HG03139 (cell line): ENCODE measurements around the gene SNRNP35.
"Not testable (repeated sequence)": the region's sequence is repeated elsewhere in the genome, so short reads cannot be mapped to it uniquely, and the experiment has no call there.

Source experiments
- ATAC-seq: cut with Tn5 transposase; IDR thresholded peaks from one replicate; pipeline ENCODE4 v1.9.1; 2021; ENCODE audit not compliant: unreplicated experiment

The SNRNP35 gene, protein sequence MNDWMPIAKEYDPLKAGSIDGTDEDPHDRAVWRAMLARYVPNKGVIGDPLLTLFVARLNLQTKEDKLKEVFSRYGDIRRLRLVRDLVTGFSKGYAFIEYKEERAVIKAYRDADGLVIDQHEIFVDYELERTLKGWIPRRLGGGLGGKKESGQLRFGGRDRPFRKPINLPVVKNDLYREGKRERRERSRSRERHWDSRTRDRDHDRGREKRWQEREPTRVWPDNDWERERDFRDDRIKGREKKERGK

DNA sequence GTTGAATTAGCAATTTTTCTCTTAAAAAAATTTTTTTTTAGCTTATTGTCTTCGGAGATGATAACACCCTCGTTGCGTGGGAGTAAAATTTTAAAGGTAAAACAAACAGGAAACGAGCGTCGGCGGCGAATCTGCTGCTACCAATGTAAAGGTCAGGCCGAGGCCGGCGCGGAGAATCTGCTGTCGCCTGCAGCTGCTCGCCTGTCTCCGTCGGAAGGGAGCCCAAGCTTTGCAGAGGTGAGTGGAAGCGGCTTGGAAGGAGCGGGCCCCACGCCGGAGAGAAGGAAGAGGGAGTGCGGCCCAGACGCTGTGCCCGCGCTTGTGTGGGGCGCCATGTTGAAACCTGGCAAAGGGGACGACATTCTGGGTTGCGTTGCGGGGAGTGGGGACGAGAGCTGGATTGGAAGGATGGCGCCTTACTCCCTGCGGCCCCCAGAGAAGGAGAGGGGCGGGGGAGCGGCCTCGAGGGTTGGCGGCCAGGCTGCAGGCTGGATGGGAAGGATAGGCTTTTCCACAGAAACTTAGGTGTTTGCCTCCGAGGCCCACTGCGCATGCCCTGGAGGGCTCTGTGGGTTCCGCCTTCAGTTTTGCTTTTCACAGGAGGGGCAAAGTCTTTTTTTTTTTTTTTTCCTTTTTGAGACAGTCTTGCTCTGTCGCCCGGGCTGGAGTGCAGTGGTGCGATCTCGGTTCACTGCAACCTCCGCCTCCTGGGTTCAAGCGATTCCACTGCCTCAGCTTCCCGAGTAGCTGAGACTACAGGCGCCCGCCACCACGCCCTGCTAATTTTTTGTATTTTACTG lies at the start of gene SNRNP35:
TSS of gene SNRNP35 (plus strand) at position 160 of the 800 bp plus-strand sequence. CDS start 7,402 bp downstream, outside the sequence.
- ATAC-seq, result no peak

DNA sequence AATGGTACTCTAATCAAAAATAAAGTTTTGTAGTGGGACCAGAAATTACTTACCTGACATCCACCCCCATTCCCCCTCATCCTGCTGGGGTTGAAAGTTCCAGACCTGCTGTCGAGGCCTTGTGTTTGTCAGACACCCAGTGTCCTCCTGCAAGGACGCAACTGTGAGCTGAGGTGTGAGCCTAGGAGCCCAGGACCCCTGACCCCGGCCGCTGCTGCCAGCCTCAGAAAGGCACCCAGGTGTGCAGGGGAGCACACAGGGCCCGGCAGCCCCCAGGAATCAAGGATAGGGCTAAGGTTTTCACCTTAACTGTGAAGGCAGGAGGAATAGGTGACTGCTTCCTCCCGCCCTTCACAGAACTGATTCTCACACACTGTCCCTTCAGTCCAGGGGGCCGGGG lies 49.3 kb upstream of the SNRNP35 start:
- ATAC-seq, result not testable (repeated sequence)

DNA sequence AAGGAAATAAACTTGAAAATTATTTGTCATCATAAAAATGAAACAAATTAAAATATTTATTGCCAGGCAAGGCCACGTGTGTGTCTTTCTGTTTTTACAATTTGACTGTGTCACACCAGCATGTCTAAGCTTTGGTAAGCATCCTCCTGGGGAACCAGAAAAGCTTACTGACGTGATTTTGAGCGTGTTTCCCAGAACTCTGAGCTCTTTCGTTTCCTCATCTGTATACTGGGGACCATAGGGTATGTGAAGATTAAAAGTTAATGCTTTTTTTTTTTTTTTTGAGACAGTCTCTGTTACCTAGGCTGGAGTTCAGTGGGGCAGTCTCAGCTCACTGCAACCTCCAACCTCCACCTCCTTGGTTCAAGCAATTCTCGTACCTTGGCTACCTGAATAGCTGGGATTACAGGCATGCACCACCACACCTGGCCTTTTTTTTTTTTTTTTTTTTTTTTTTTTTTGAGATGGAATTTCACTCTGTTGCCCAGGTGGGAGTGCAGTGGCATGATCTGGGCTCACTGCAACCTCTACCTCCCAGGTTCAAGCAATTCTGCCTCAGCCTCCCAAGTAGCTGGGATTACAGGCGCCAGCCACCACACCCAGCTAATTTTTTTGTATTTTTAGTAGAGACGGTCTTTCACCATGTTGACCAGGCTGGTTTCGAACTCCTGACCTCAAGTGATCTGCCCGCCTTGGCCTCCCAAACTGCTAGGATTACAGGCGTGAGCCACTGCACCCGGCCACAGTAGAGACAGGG lies 48.5 kb upstream of the SNRNP35 start:
- not testable (repeated sequence) for ATAC-seq

DNA sequence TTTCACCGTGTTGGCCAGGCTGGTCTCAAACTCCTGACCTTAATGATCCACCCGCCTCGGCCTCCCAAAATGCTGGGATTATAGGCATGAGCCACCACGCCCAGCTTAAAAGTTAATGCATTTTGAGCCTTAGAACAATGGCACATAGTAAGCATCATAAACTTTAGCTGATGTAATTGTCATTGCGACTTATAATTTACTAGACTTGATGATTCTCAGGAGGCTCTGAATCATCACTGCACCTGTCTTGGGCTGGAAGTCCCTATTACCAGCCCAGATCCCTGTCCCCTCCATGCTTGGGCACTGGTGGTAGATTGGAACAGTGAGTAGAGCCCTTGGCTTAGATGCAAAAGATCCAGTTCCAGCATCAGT lies 47.9 kb upstream of the SNRNP35 start:
- ATAC-seq, result no peak

GRCh38 chr12:123421314-123421713 lies 36.6 kb upstream of the SNRNP35 start:
- ATAC-seq, result no peak

DNA sequence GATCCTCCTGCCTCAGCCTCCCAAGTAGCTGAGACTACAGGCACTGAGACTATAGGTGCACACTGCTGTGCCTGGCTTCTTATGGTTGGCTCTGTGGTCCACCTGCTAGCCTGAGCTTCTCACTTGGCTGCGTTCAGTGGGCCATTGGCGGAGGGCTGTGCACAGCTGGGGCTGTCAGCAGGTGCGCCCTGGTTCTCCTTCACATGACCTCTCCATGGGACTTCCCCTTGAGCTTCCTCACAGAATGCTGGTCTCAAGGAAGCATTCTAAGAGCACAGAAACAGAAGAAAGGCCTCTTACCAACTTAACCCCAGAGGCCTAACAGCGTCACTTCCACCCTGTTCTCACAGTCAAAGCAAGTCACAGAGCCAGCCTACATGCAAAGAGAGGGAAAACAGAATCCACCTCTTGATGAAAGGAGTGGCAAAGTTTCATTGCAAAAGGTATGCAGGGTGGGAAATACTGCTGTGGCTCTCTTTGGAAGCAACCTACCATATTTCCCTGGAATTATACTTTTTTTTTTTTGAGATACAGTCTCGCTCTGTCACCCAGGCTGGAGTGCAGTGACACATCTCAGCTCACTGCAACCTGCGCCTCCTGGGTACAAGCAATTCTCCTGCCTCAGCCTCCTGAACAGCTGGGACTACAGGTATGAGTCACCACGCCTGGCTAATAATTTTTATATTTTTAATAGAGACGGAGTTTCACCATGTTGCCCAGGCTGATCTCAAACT lies 30.7 kb upstream of the SNRNP35 start:
- ATAC-seq, result peak; percentile 86

- no peak for ATAC-seq
These were observed 29.3 kb upstream of the SNRNP35 start for GRCh38 chr12:123428591-123428990.

- ATAC-seq, result not testable (repeated sequence)
These were observed 28.8 kb upstream of the SNRNP35 start for GRCh38 chr12:123429101-123429500.

DNA sequence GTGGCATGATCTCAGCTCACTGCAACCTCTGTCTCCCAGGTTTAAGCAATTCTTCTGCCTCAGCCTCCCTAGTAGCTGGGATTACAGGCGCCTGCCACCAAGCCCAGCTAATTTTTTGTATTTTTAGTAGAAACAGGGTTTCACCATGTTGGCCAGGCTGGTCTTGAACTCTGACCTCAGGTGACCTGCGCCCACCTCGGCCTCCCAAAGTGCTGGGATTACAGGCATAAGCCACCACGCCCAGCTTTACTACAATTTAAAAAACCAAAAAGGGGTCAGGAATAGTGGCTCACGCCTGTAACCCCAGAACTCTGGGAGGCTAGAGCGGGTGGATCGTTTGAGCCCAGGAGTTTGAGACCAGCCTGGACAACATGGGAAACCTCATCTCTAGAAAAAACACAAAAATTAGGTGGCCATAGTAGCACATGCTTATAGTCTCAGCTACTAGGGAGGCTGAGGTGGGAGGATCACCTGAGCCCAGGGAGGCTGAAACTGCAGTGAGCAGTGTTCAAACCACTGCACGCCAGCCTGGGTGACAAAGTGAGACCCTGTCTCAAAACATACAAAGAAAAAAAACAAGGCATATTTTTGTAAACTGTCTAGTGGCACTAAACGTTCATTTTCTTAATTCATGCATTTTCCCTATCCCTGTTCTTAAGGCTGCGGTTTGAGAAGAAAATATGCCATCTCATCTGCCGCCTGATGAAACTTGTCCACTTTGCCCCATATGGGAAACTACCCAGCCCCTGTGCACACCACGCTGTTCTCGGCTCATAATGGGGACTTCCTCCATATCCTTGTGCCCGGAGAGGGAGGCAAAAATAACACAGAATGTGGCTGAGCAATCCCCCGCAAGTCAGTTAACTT lies 25.8 kb upstream of the SNRNP35 start:
- ATAC-seq, result not testable (repeated sequence)

DNA sequence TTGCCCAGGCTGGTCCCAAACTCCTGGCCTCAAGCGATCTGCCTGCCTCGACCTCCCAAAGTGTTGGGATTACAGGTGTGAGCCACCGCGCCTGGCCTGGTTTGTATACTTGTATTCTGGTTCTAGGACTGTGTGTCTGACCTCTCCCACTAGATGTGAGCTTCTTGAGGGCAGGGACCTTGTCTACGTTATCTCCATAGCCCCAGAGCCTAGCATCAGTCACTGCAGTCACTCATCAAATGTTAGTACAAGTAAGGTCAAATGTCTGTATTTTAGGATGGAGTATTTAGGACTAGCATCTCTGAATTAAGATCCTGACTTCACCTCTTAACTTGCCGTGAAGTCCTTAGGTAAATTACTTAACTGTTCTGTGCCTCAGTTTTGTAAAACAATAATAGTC lies 24.3 kb upstream of the SNRNP35 start:
- no peak for ATAC-seq

DNA sequence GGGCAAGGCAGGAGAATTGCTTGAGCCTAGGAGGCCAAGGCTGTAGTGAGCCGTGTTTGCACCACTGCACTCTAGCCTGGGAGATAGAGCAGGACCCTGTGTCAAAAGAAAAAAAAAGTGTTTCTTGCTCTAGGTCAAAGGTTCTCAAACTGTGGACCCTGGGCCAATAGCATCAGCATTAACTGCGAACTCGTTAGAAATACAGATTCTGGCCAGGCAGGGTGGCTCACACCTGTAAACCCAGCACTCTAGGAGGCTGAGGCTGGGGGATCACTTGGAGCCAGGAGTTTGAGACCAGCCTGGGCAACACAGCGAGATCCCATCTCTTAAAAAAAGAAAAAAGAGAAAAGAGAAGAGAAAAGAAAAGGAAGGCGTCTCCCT lies 22.3 kb upstream of the SNRNP35 start:
- no peak for ATAC-seq

DNA sequence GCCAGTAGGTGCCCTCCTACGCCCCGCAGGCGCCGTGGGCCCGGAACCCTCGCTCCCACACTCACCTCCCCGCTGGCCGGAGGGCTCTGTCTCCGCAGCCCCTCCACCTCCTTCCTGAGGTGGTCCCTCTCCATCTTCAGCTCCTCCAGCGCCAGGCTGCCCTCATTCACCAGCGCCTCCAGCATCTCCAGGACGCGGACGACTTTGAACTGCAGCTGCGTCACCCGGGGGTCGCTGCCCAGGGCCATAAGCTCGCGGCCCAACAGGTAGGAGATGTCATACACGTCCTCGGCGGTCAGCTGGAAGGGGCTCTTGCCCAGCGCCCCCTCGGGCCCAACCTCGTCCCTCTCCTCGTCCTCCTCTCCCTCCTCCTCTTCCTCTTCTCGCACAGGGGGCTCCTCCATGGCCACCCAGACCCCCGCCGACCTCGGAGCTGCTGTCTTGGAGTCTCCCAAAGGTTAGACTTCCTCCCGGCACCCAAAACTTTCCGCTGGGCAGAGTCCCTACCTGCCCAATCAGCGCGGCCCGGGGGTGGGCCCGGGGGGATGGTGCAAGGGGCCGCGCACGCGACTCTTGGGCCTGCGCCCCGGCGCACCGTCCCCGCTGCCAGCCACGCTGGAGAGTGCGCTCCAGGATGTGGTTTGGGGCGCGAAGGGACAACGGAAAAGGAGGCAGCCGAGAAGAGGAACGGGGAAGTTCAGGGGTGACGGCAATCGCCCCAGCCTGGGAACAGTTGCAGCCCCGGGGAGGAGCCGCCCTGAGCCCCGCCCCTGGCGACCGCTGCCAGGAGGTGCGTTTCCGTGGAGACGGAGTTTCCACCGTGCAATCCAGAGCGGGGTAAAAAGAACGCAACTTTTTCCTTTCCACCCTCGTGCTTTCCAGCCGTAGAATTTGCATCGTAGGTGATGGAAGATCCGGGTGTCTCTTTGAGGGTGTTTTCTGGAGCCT lies 21.6 kb upstream of the SNRNP35 start, which contains the start of gene RILPL2:
TSS of gene RILPL2 (minus strand) at position 668 of the 948 bp plus-strand sequence. CDS start at position 404, 264 bp downstream.
- peak; percentile 61 for ATAC-seq

DNA sequence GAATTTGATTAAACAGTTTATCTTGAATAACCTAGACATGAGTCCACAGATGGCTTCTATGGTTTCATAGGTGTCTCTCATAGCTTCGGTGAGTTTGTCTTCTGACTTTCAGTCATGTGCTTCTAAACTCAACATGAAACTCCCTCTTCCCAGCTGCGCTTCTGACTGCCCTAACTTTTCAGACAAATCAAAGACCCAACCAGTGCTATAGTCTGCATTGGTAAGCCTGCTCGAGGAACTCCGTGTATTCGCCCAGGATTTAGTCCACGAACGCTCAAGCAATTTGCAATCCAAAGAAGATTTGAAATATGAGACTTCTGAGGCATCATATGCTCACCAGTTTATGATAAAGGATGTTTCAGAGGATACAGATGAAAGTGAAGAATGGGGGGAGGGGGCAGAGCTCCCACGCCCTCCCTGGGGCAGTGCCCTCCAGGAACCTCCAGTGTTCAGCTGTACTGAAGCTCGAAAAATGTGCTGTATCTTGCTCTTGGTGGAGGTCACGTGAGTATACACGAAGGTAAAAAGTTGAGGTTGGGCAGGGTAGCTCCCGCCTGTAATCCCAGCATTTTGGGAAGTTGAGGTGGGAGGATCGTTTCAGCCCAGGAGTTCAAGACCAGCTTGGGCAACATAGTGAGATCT lies 16.3 kb upstream of the SNRNP35 start:
- no peak for ATAC-seq

- no peak for ATAC-seq
These were observed 15.2 kb upstream of the SNRNP35 start for GRCh38 chr12:123442774-123443173.

DNA sequence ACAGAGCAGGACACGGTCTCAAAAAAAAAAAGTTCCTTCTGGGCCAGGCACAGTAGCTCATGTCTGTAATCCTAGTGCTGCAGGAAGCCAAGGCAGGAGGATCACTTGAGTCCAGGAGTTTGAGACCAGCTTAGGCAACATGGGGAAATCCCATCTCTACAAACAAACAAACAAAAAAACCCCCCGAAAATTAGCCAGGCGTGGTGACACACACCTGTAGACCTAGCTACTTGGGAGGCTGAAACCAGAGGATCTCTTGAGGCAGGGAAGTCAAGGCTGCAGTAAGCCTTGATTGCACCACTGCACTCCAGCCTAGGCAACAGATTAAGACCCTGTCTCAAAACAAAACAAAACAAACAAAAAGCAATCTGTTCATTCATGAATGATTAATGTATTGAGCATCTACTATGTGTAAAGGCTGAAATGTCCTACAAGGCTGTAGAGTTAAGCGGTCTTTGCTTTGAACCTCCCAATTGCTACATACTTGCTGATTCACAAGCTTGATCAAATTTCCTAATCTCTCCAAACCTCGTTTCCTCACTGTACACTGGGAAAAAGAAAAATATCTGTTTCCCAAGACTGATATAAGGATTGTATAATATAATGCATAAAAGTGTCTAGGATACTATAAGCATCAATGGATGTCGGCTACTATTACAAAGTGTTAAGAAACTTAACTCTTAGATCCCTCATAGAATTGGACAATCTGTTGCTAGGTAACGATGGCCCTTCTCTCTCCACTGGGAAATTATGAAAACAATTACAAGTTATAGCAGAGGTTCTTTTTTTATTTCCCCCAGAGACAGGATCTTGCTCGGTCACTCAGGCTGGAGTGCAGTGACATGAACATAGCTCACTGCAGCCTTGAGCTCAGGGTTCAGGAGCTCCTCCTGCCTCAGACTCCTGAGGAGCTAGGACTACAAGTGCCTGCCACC lies 13.6 kb upstream of the SNRNP35 start:
- no peak for ATAC-seq

DNA sequence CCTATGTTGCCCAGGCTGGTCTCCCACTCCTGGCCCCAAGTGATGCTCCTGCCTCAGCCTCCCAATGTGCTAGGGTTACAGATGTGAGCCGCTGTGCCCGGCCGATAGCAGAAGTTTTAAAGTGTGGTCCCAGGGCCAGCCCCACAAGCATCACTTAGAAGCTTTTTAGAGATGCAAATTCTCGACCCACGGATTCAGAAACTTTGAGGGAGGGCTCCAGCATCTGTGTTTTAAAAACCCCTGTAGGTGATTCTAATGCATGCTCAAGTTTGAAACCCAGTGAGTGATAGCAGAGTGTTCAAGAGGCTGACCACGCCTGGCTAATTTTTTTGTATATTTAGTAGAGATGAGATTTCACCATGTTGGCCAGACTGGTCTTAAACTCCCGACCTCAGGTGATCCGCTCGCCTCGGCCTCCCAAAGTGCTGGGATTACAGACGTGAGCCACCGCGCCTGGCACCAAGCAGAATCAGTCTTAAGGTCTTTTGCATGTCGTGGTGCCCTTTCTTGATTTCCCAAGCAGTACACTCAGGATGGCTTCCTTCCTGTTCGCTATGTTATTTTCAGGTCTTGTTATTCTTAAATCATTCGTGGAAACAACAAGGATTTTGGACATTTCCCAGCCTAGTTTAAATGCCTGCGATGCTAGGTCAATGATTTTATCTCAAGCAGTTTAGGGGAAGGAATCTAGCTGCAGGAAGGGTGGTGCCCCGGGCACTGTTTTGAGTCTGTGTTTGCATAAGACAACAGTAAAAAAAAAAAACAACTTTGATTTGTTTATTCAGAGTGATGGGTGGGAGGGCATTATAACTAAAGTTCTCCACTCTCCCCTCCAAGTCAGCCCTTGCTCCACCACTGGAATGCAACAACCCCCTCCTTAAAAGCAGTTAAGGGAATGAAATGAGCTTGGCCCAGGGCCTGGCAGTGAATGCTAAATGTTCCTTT lies 12.3 kb upstream of the SNRNP35 start:
- no peak for ATAC-seq
